Activated naive CD4-positive, alpha-beta T cell treated with anti-CD3 and anti-CD28 coated beads, Interleukin-2, amount 50 U/mL, for 72 hours (primary cell): Measurements from ENCODE around the gene ITLN2. TPM values are rescaled to one million over a fixed set of nuclear protein-coding genes. Genes with fewer than 3 reads are reported as not detected.
A peak's percentile ranks its signal among the peaks of the same experiment; 100 is the strongest.
"Not testable (repeated sequence)": the region's sequence is repeated elsewhere in the genome, so short reads cannot be mapped to it uniquely, and the experiment has no call there.

Experiments
- ATAC-seq, 2 donors: fragments of 150-1000 bp; cut with Tn5 transposase; 2 replicates each; pipeline ENCODE4 v1.10.0; 2021; ENCODE audit warnings: mild to moderate bottlenecking in 2 of 2, moderate library complexity in 2 of 2
- DNase-seq, 2 donors: peaks; one replicate each; pipeline ENCODE4 v3.0.0; 2021 to 2022; ENCODE audit warnings: low spot score in 2 of 2
- H3K27ac Mint-ChIP-seq, 2 donors: one replicate each; pipeline ENCODE4 v1.8.0; 2022; ENCODE audit warnings: mild to moderate bottlenecking in 2 of 2, mixed read lengths in 2 of 2
- H3K36me3 Mint-ChIP-seq, 2 donors: one replicate each; pipeline ENCODE4 v1.8.0; 2022; ENCODE audit warnings: mixed read lengths in 2 of 2
- H3K9me3 Mint-ChIP-seq, 2 donors: one replicate each; pipeline ENCODE4 v1.8.0; 2022; ENCODE audit warnings: mixed read lengths in 2 of 2
- total RNA-seq, 2 donors: library from RNA; stranded (reverse); gene quantifications; one replicate each; pipeline ENCODE4 v1.2.3, GENCODE V29; 2022

The ITLN2 gene
- not detected for total RNA-seq

DNA sequence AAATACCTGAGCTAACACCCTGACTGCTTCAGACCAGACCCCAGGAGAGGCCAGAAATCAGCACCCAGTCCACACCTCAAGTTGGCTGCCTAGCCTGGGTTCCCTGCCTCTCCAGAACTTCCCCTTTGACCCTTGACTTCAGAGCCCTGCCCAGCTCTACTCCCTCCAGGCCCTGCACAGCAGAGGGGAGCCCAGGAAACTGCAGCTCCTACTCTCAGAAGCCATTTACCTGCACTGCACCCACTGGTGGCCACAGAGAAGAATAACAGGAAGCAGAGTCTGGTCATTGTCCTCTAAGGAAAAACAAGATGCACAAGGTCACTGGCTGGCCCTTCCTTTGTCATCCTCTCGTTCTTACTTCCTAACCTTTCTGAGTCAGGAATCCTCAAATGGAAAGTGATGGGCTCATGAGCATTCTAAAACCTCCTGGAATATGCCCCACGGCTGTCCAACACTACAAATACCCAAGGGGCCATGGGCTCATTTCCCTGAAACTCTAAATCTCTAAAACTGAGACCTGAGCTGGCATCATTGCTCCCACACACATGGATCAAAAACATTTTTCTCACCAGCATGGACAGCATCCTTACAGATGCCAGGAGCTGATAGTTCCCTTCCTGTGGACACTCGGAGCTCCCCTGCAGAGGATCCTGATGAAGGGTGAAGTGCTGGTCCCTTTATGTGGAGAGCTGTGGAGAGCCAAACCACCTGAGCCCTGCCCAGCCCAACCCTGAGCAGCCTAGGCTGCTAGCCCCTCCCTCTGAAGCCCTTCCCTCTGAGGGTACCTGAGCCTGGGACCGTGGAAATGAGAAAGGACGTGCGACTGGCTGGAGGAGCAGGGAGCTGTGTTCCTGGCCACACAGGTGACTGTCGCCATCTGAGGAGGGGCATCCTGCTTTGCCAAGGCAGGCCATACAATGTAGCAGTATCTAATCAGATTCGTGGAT, at the start of gene ITLN2:
TSS of gene ITLN2 (minus strand) at position 652 of the 947 bp plus-strand sequence. CDS start at position 584, 68 bp downstream.
- Mint-ChIP-seq H3K9me3 (no peaks in the 10 kb centered on the region), H3K36me3 (no peaks in the 10 kb centered on the region), H3K27ac (peak within 1 kb of the TSS in 1 of 2 donors; percentile 27)
- DNase-seq (peak in 1 of 2 donors; percentile 58), ATAC-seq (peak; percentile 70 to 76)

DNA sequence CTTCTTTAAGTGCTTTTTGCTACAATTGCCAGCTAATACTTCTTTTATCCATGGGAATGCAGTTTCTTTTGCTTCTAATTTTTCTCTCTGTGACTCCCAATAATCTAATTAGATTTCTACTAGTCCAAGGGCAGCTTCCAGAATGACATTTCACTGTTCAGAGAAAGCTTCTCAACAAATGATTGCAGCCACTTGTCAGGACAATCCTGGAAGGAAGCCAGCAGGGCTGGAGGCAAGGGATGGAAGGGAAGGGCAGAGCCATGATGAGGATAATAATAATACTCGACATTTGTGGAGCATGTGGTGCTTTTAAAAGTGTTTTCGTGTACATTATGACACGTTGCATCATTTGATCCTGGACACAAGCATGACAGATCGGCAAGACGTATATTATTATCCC, 46.9 kb upstream of the ITLN2 start:
- no peak for ATAC-seq
- Mint-ChIP-seq H3K9me3 (no peaks in the 10 kb centered on the region), H3K27ac (peak overlapping the region in 1 of 2 donors; percentile 16), H3K36me3 (no peaks in the 10 kb centered on the region)
- DNase-seq = no peak

DNA sequence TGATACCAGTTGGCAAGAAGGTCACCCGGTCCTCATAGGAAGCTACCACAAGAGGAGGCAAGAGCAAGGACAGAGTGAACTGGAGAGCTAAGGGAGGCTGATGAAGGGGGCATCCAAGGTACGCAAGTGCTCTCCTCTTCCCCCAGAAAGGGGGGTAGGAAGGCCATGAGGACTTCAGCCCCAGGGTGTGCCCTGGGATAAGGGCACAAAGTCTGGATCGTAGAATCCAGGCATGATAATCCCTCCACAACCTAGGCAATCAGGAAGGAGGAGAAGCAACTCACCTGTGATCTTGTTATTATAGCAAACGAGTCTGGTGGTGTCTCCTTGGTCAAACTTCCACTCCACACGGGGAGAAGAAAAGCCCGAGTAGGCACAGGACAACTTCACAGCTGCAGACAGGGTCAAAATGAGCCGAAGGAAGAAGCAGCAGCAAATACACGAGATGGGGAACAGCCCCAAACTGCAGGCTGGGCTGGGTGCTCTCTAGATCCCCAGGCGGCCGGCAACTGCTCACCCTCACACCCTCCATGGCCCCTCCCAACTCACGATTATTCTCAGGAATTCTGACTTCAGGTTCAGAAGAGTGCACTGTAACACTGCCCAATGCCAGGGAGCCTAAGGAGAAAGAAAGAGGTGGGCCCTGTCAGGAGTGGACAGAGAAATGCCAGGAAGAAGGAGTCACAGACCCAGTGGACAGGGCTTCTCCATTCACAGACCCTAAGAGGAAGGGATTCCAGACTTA, 46.3 kb upstream of the ITLN2 start:
- H3K36me3 Mint-ChIP-seq = no peaks in the 10 kb centered on the region
- DNase-seq (no peak), ATAC-seq (no peak)
- H3K27ac Mint-ChIP-seq = peak overlapping the region in 1 of 2 donors; percentile 85
- H3K9me3 Mint-ChIP-seq = no peaks in the 10 kb centered on the region

DNA sequence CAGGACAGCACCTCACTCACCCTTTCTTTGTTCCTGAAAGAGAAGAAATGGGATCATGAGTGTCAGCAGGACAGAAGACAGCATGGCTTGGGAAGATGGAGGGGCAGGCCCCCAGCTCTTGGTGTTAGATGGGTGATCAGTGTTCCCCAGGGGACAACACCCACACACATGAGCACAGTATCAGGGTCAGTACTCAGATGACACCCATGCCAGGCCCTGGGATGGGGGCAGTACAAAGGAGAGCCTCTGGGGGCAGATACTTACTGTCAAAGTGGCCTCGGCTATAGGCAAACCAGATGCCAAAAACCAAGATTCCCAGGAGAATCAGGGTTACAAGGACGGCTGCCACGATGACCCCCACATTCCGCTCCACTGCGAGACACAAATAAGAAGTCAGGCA, 44.8 kb upstream of the ITLN2 start:
- ATAC-seq = no peak
- no peak for DNase-seq
- peak overlapping the region in 1 of 2 donors; percentile 13 for H3K27ac Mint-ChIP-seq
- H3K36me3 Mint-ChIP-seq = no peaks in the 10 kb centered on the region
- no peaks in the 10 kb centered on the region for H3K9me3 Mint-ChIP-seq

DNA sequence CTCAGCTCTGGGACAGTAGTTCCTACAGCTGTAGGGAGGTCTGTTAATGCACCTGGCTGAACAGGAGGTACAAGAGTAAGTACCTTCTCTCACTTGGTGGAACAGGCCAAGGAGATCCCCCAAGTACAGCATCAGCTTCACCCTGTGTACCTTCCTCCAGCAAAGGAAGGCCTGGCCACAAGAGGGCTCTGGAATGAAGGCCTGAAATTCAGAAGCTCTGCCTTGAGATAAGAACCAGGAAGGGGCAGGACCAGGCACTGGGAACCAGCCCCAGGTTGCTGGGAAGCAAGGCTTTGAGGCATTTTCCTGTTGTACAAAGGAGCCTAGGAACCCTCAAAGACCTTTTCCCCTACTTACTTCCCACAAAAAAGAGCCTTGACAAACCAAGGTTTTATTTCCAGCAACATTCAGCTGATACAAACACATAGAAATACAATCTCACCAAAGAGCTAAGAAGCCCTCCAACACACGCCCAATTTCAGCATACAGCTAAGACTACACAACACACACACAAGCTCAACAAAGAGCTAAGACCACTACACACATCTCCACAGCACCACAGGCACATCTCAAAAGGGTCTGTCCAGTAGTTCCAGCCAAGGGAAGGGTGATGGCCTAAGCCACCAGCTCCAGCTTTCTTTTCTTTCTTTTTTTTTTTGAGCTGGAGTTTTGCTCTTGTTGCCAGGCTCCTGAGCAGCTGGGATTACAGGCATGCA, 42.9 kb upstream of the ITLN2 start:
- ATAC-seq = peak; percentile 21 to 71
- DNase-seq = no peak
- peak overlapping the region; percentile 11 to 32 for H3K27ac Mint-ChIP-seq
- no peaks in the 10 kb centered on the region for H3K36me3 Mint-ChIP-seq
- no peaks in the 10 kb centered on the region for H3K9me3 Mint-ChIP-seq

DNA sequence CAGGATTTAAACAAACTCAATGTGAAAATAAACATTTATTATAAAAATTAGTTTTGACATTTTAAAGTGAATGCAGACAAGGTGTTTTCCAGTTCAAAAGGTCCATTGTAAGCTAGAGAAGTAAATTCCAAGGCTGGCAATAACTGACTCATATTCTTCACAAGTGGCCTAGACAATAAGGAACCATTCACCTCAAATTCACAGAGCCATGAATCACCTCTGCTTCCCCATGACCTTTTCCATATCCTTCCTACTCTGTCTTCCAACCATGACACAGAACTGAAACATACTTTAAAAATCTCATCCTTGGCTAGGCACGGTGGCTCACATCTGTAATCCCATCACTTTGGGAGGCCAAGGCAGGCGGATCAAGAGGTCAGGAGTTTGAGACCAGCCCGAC, 41.6 kb upstream of the ITLN2 start:
- H3K27ac Mint-ChIP-seq = peak overlapping the region in 1 of 2 donors; percentile 82
- ATAC-seq = peak in 1 of 2 donors; percentile 72
- H3K9me3 Mint-ChIP-seq = no peaks in the 10 kb centered on the region
- no peaks in the 10 kb centered on the region for H3K36me3 Mint-ChIP-seq
- DNase-seq = no peak

DNA sequence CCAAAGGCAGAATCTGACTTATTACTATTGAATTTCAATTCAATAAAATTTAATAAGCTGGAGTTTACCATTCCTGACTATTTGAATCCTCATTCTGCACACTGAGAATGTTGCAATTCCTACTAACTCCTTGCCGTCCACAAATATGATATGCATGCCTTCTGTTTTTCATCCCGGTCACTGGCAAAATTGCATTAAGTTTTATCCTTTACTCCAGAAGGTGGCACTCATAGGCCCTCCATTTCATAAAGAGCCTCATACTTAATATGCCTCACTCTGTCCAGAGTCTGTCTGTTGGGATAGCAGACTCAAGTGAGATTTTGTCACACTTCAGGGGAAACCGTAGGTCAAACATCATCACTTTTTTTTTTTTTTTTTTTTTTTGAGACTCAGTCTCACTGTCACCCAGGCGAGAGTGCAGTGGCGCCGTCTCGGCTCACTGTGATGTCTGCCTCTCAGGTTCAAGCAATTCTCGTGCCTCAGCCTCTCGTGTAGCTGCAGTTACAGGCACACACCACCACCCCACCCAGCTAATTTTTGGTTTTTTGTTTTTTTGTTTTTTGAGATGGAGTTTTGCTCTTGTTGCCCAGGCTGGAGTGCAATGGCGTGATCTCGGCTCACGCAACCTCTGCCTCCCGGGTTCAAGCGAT, 39.1 kb upstream of the ITLN2 start:
- H3K9me3 Mint-ChIP-seq = no peaks in the 10 kb centered on the region
- H3K27ac Mint-ChIP-seq = no peak overlapping the region
- DNase-seq = no peak
- no peak for ATAC-seq
- no peaks in the 10 kb centered on the region for H3K36me3 Mint-ChIP-seq

DNA sequence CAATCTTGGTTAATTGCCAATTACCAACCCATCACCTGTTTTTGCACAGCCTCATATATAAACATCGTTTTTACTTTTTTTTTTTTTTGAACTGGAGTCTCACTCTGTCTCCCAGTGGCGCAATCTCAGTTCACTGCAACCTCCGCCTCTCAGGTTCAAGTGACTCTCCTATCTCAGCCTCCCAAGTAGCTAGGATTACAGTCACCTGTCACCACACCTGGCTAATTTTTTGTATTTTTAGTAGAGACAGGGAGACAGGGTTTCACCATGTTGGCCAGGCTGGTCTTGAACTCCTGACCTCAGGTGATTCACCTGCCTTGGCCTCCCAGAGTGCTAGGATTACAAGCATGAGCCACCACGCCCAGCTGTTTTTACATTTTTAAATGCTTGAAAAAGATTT, 37.4 kb upstream of the ITLN2 start:
- not testable (repeated sequence) for DNase-seq, H3K27ac Mint-ChIP-seq, H3K9me3 Mint-ChIP-seq, H3K36me3 Mint-ChIP-seq, ATAC-seq

DNA sequence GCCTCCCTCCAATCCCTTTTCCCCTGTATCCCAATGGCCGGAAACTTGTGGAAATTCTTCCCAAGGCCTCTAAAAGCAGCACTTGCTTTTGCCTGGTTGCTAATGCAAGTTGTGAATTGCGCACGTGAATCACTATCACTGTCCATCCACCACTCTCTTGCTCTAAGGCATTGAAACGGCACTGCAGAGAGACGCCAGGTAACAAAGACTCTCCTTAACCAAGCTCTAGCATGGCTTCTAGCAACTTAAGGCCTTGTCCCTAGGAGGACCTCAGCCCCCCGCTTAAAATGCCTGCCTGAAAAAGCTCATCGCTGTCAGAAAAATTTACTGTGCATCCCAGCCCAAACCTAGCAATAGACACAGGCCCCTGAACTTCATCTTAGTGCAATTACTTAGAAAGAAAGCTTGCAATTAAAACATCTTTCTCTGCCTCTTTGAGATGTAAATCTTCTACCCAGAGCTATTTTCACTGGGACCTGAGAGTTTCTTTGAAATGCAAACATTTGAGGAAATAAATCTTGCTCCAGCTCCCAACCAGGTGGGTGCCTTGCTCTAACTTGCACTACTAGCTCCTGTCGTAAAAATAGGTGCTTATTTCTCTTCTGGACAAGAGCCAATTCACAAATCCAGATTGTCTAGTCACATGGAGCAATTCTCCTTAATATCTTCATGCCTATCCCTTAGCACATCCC, 32.9 kb upstream of the ITLN2 start:
- DNase-seq = no peak
- ATAC-seq = no peak
- H3K9me3 Mint-ChIP-seq = no peaks in the 10 kb centered on the region
- H3K27ac Mint-ChIP-seq = no peak overlapping the region
- H3K36me3 Mint-ChIP-seq = no peaks in the 10 kb centered on the region

DNA sequence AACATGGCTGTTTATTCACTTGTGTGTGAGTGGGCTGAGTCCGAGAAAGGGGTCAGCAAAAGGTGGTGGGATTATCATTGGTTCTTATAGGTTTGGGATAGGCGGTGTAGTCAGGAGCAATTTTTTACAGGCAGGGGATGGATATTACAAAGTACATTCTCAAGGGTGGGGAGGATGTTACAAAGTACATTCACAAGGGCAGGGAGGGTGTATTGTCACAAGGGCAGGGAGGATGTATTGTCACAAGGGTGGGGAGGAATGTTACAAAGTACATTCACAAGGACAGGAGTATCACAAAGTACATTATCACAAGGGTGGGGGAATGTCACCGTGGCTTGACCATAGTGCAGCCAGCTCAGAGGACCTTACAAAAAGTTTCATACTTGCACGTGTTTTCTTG, 31.1 kb upstream of the ITLN2 start:
- DNase-seq (no peak), ATAC-seq (no peak)
- Mint-ChIP-seq H3K36me3 (peaks cover 0 to 5% of the 10 kb centered on the region in 2 donors), H3K27ac (no peak overlapping the region), H3K9me3 (no peaks in the 10 kb centered on the region)

DNA sequence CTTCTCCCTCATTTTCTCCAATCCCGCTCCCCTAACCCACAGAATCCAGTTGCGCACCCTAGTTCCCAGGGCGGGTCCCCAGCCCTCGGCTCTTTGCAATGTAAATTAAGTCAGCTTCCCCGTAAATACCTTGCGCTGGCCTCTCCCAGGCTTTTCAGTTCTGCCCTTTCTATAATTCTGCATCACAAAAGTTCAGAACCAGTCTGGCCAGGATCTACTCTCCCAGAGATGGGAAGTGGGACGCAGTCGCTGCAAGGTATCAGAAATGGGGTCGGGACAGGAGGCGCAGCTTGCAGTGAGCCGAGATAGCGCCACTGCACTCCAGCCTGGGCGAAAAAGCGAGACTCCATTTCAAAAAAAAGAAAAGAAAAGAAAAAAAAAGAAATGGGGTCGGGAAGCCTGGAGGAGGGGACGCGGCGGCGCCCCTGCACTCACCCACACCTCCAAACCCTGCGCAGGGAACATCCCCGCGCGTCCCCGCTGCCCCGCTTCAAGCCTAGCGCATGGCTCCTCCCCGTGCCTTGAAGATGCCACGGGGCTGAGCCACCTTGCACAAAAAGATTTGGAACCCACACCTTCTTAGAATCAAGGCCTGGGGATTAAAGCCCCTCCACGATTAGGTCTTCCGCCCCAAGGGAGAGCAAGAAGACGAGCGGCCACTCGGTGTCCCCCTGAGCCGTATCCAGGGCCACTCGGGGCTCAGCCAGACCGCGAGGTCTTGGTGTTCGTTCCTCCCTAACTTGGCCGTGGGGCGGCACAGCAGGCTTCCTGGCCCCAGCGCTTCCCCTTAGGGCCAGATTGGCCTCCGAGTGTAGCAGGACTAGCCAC, 27.2 kb upstream of the ITLN2 start:
- ATAC-seq = peak; percentile 47 to 73
- DNase-seq = peak in 1 of 2 donors; percentile 13
- H3K27ac Mint-ChIP-seq = no peak overlapping the region
- peaks cover 0 to 5% of the 10 kb centered on the region in 2 donors for H3K36me3 Mint-ChIP-seq
- H3K9me3 Mint-ChIP-seq = no peaks in the 10 kb centered on the region

DNA sequence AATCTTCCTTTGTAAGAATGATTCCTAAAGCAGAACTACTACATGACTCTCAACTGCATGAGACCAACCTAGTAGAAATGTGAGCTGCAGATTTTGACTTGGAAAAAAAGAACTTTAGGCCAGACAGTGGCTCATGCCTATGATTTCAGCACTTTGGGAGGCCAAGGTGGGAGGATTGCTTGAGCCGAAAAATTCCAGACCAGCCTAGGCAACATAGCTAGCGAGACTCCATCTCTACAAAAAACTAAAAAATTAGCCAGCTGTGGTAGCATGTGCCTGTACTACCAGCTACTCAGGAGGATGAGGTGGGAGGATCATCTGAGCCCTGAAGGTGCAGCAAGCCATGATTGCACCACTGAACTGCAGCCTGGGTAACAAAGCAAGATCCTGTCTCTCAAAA, 24.7 kb upstream of the ITLN2 start:
- DNase-seq (no peak), ATAC-seq (no peak)
- Mint-ChIP-seq H3K27ac (no peak overlapping the region), H3K36me3 (peaks cover 0 to 5% of the 10 kb centered on the region in 2 donors), H3K9me3 (no peaks in the 10 kb centered on the region)

DNA sequence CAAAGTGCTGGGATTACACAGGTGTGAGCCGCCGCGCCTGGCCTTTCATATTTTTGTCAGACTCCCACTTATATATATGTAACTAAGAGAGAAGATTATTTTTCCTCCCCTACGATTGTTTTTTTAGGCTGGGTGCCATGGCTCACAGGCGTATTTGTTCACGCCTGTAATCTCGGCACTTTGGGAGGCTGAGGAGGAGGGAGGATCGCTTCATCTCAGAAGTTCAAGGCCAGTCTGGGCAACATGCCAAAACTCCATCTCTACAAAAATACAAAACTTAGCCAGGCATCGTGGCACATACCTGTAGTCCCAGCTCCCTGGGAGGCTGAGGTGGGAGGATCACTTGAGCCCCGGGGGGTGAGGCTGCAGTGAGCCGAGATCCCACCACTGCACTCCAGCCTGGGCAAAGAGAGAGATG, 23.9 kb upstream of the ITLN2 start:
- no peak for DNase-seq
- ATAC-seq = no peak
- Mint-ChIP-seq H3K36me3 (peaks cover 0 to 5% of the 10 kb centered on the region in 2 donors), H3K9me3 (no peaks in the 10 kb centered on the region), H3K27ac (no peak overlapping the region)

DNA sequence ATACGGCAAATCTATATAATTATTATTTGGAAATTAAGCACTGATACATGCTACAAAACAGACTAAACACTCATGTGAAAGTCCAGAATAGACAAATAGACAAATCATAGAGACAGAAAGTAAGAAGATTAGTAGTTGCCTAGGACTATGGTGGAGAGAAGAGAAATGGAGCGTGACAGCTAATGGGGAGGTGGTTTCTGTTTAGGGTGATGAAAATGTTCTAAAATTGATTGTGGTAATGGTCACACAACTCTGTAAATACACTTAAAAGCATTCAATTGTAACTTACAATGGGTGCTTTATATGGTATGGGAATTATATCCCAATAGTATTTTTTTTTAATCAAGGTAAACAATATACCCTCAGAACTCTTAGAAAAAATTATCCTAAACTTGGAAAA, 20.4 kb upstream of the ITLN2 start:
- DNase-seq (no peak), ATAC-seq (no peak)
- Mint-ChIP-seq H3K36me3 (no peaks in the 10 kb centered on the region), H3K27ac (no peak overlapping the region), H3K9me3 (no peaks in the 10 kb centered on the region)

DNA sequence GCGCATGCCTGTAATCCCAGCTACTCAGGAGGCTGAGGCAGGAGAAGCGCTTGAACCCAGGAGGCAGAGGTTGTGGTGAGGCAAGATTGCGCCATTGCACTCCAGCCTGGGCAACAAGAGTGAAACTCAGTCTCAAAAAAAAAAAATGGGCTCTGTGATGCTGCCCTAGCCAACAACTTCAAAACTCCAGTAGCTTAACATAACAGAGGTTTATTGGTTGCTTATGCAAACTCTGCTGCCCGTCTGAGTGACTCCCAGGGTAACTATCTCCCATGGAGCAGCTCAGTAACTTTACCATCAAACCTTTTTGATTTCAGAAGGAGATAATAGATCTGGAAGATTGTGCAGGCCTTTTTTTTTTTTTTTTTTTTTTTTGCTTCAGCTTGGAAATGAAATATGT, 18.9 kb upstream of the ITLN2 start:
- ATAC-seq = no peak
- Mint-ChIP-seq H3K27ac (no peak overlapping the region), H3K36me3 (no peaks in the 10 kb centered on the region), H3K9me3 (no peaks in the 10 kb centered on the region)
- DNase-seq = no peak
